OCI-LY1 (cell line): ENCODE data around the gene JADE3.

ENCODE experiments used
- H2AFZ ChIP-seq: fragments of 200-600 bp; sonication (generic), shearing (Covaris generic); 2 replicates; pipeline ENCODE4 v1.6.0; 2014; ENCODE audit warnings: antibody characterized with exemption, mild to moderate bottlenecking, low read length
- H3F3A ChIP-seq: fragments of 200-600 bp; sonication (generic), shearing (Covaris generic); 2 replicates; pipeline ENCODE4 v1.6.0; 2014; ENCODE audit warnings: mild to moderate bottlenecking, antibody characterized with exemption, low read length, moderate library complexity; ENCODE audit not compliant: insufficient read depth
- H3K27ac ChIP-seq: fragments of 200-600 bp; sonication (generic); 2 replicates; pipeline ENCODE4 v1.5.1; 2014; ENCODE audit warnings: low read length, mixed run types, mild to moderate bottlenecking, low read depth; ENCODE audit not compliant: poor library complexity, severe bottlenecking
- H3K27me3 ChIP-seq: fragments of 200-600 bp; sonication (generic); 2 replicates; pipeline ENCODE4 v1.6.0; 2014; ENCODE audit warnings: antibody characterized with exemption, mild to moderate bottlenecking, low read length, moderate library complexity; ENCODE audit not compliant: insufficient read depth
- H3K36me3 ChIP-seq: fragments of 200-600 bp; sonication (generic); 2 replicates; pipeline ENCODE4 v1.6.1; 2014; ENCODE audit warnings: mild to moderate bottlenecking, antibody characterized with exemption, low read length, moderate library complexity, mixed read lengths; ENCODE audit not compliant: insufficient read depth
- H3K4me1 ChIP-seq: fragments of 200-600 bp; sonication (generic); 2 replicates; pipeline ENCODE4 v1.5.1; 2014; ENCODE audit warnings: mild to moderate bottlenecking, low read length, moderate library complexity; ENCODE audit not compliant: insufficient read depth, severe bottlenecking
- H3K4me2 ChIP-seq: fragments of 200-600 bp; sonication (generic), shearing (Covaris generic); 2 replicates; pipeline ENCODE4 v1.6.1; 2014; ENCODE audit warnings: low read length
- H3K4me3 ChIP-seq: fragments of 200-600 bp; sonication (generic); 2 replicates; pipeline ENCODE4 v1.5.1; 2014; ENCODE audit warnings: low read length, low read depth, mild to moderate bottlenecking, mixed read lengths; ENCODE audit not compliant: poor library complexity, severe bottlenecking
- H3K79me2 ChIP-seq: fragments of 200-600 bp; shearing (Covaris generic); 2 replicates; pipeline ENCODE4 v1.6.1; 2016; ENCODE audit warnings: mixed run types, low read length, mixed read lengths; ENCODE audit not compliant: insufficient read depth
- H3K9ac ChIP-seq: fragments of 200-600 bp; sonication (generic), shearing (Covaris generic); 2 replicates; pipeline ENCODE4 v1.6.1; 2014; ENCODE audit warnings: mild to moderate bottlenecking, low read length, mixed read lengths
- H3K9me2 ChIP-seq: fragments of 200-600 bp; sonication (generic), shearing (Covaris generic); 2 replicates; pipeline ENCODE4 v1.6.1; 2014; ENCODE audit warnings: low read depth, mild to moderate bottlenecking, low read length, mixed read lengths
- H3K9me3 ChIP-seq: fragments of 200-600 bp; shearing (Covaris generic); 2 replicates; pipeline ENCODE4 v1.6.1; 2014; ENCODE audit warnings: low read length, mixed read lengths
- H4K20me1 ChIP-seq: fragments of 200-600 bp; sonication (generic), shearing (Covaris generic); 2 replicates; pipeline ENCODE4 v1.6.0; 2016; ENCODE audit warnings: mild to moderate bottlenecking, low read length; ENCODE audit not compliant: insufficient read depth
- CTCF ChIP-seq: fragments of 200-600 bp; sonication (generic), shearing (Covaris generic); IDR thresholded peaks from 2 replicates; pipeline ENCODE4 v1.5.1; 2017; ENCODE audit warnings: mild to moderate bottlenecking, antibody characterized with exemption, low read length, moderate library complexity, mixed read lengths
- EZH2 ChIP-seq: fragments of 200-600 bp; sonication (generic), shearing (Covaris generic); IDR thresholded peaks from 2 replicates; pipeline ENCODE4 v1.8.0; 2017; ENCODE audit warnings: borderline replicate concordance, mixed run types, mild to moderate bottlenecking, antibody characterized with exemption, low read length, moderate library complexity, mixed read lengths

The JADE3 gene

GRCh38 chrX:46989548-46989947 is 77.3 kb downstream of the JADE3 start:
- TF ChIP-seq EZH2: no peak
- no peak for TF ChIP-seq CTCF
- Histone ChIP-seq H3K4me1 (no peaks in the 10 kb centered on the region), H4K20me1 (no peaks in the 10 kb centered on the region)

GRCh38 chrX:46991664-46992063 is 79.4 kb downstream of the JADE3 start:
- TF ChIP-seq CTCF: no peak
- TF ChIP-seq EZH2: no peak
- Histone ChIP-seq H3F3A (no peaks in the 10 kb centered on the region), H3K4me2 (no peak overlapping the region), H2AFZ (no peak overlapping the region), H3K9ac (no peak overlapping the region), H3K4me1 (no peaks in the 10 kb centered on the region), H3K4me3 (no peak overlapping the region), H3K9me2 (no peaks in the 10 kb centered on the region), H3K36me3 (no peaks in the 10 kb centered on the region), H3K9me3 (no peaks in the 10 kb centered on the region), H3K79me2 (no peaks in the 10 kb centered on the region), H3K27me3 (no peaks in the 10 kb centered on the region), H4K20me1 (no peaks in the 10 kb centered on the region), H3K27ac (no peak overlapping the region)

More at GRCh38 chrX:46989548-46989947, 77.3 kb downstream of the JADE3 start:
- Histone ChIP-seq H3K4me3 (no peak overlapping the region), H3K9ac (no peak overlapping the region), H3K4me2 (no peak overlapping the region), H3K9me3 (no peaks in the 10 kb centered on the region), H2AFZ (no peak overlapping the region), H3K27ac (no peak overlapping the region), H3K27me3 (no peaks in the 10 kb centered on the region), H3K36me3 (no peaks in the 10 kb centered on the region), H3K79me2 (no peaks in the 10 kb centered on the region), H3F3A (no peaks in the 10 kb centered on the region), H3K9me2 (no peaks in the 10 kb centered on the region)

- no peak overlapping the region for H3K4me3 ChIP-seq
- no peaks in the 10 kb centered on the region for H3F3A ChIP-seq
- no peaks in the 10 kb centered on the region for H4K20me1 ChIP-seq
- H3K79me2 ChIP-seq: no peaks in the 10 kb centered on the region
- no peak overlapping the region for H3K27ac ChIP-seq
- no peaks in the 10 kb centered on the region for H3K27me3 ChIP-seq
- H3K4me1 ChIP-seq: no peaks in the 10 kb centered on the region
- no peak overlapping the region for H3K9ac ChIP-seq
- TF ChIP-seq CTCF (no peak), EZH2 (no peak)
- no peak overlapping the region for H2AFZ ChIP-seq
- no peaks in the 10 kb centered on the region for H3K36me3 ChIP-seq
- no peak overlapping the region for H3K4me2 ChIP-seq
- no peaks in the 10 kb centered on the region for H3K9me3 ChIP-seq
- no peaks in the 10 kb centered on the region for H3K9me2 ChIP-seq
Observed at GRCh38 chrX:46992070-46992469, 79.8 kb downstream of the JADE3 start.
